GM12874 (cell line): ENCODE measurements around the gene STPG4.

Source experiments
- CTCF ChIP-seq: IDR thresholded peaks from 2 replicates; pipeline ENCODE4 v1.5.1; 2011; ENCODE audit warnings: low read depth, mild to moderate bottlenecking, control low read depth, low read length, moderate library complexity; ENCODE audit not compliant: insufficient read depth

The STPG4 gene

GRCh38 chr2:47160660-47161059 lies 5.6 kb upstream of the STPG4 start:
- no peak for TF ChIP-seq CTCF

DNA sequence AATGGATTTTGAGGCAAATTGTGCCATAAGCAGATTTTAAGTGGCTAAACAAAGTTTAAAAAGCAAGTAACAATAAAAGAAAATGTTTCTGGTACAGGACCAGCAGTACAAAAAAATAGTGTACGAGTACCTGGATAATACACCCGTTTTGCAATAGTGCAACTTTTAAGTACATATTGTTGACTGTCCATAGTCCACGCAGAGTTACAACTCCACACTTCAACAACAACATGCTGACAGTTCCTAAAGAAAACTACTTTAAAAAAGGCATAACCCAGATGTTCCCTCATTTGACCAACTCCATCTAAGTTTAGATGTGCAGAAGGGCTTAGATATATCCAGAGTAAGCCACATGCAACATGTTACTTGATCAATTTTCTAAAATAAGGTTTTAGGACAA lies 5.1 kb upstream of the STPG4 start:
- TF ChIP-seq CTCF = no peak

DNA sequence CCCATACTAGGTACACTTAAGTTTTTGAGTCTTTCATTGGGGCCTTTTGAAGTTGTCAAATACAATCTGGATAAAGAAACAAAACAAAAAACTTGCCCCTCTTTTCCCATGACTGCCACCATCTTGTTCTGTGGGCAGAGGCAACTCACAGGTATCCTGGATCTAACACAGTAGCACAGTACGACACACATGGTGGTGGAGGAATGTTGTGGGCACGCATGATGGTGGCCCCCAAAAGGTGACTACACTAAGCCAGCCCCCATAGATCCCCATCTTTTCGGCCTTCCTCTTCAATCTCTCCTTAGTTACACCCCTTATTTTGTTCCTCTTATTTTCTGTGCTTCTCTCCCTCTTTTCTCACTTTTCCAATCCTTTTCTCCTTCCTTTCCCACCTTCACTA lies 4.5 kb upstream of the STPG4 start:
- TF ChIP-seq CTCF = no peak

- TF ChIP-seq CTCF = no peak
Observed at GRCh38 chr2:47158576-47158975, 3.5 kb upstream of the STPG4 start.

DNA sequence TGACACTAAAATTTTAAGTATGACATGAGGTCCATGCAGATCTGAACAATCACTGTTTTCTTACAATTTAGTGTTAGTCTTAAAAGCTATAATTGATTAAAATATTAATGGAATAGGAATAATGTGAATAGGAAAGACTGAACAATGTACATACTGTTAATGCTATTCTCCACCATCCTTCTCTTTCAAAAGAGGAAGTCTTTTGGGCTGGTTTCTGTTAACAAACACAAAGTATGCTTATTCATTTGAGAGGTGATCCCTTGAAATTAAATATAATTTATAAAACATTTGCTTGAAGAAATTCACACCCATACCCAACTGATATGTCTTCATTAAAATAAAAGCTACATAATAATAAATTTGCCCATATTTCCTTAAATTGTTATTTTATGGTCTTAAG lies 2.3 kb downstream of the STPG4 start:
- no peak for TF ChIP-seq CTCF

GRCh38 chr2:47150175-47150574 lies 4.9 kb downstream of the STPG4 start:
- no peak for TF ChIP-seq CTCF

- TF ChIP-seq CTCF = no peak
Observed at GRCh38 chr2:47147021-47147420, 8.1 kb downstream of the STPG4 start.

DNA sequence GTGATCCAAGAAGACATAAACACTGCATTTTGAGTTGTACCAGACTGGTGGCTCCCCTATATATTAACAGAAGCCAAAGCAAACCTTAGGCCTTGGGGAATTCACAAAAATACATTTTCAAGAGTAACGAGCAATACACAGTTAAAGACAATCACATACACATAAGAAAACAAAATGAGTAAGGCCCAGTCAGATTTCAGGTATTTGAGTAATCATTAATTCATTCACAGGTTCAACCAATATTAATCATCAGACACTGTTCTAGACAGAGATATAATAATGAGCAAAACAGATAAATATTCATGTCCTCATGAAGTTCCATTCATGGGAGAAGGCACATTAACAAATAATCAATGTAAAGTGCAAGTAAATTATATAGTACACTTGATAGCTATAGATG lies 9.6 kb downstream of the STPG4 start:
- no peak for TF ChIP-seq CTCF
